Smooth muscle cell of the brain vasculature (primary cell): ENCODE results near the gene FSD2.
A peak's percentile ranks its signal among the peaks of the same experiment; 100 is the strongest.
"Not testable (repeated sequence)": the region's sequence is repeated elsewhere in the genome, so short reads cannot be mapped to it uniquely, and the experiment has no call there.

ENCODE experiments used
- DNase-seq: peaks from one replicate; pipeline ENCODE4 v3.0.0-alpha.2; 2012; ENCODE audit warnings: low read depth, low spot score

The FSD2 gene

GRCh38 chr15:82792068-82792467 is 13.8 kb downstream of the FSD2 start:
- DNase-seq, result no peak

DNA sequence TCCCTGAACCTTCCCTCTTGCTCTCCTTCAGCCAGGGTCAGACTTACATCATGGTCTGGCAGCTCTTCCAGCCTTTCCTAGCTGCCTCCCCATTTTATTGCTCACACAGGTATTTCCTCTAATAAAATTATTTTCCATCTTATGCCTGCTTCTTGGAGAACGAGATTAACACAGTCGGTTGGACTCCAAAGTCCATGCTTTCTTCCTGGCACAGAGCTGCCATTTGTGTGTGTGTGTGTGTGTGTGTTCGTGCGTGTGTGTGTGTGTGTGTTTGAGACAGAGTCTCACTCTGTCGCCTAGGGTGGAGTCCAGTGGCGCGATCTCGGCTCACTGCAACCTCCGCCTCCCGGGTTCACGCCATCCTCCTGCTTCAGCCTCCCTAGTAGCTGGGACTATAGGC is 15.5 kb downstream of the FSD2 start:
- DNase-seq, result no peak

GRCh38 chr15:82789491-82789890 is 16.4 kb downstream of the FSD2 start:
- no peak for DNase-seq

DNA sequence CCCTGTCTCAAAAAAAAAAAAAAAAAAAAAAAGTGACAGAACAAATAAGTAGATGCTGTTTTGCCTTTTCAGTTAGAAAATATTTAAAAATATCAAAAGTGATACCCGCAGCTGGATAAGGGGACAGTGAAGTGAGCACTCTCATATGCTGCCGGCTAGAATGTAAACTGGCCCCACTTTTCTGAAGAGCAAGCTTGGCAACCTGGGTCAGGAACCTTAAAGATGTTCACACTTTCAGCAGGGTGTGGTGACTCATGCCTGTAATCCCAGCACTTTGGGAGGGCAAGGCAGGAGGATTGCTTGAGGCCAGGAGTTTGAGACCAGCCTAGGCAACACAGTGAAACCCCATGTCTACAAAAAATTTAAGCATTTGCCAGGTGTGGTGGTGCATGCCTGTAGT is 17.4 kb downstream of the FSD2 start:
- DNase-seq, result no peak

DNA sequence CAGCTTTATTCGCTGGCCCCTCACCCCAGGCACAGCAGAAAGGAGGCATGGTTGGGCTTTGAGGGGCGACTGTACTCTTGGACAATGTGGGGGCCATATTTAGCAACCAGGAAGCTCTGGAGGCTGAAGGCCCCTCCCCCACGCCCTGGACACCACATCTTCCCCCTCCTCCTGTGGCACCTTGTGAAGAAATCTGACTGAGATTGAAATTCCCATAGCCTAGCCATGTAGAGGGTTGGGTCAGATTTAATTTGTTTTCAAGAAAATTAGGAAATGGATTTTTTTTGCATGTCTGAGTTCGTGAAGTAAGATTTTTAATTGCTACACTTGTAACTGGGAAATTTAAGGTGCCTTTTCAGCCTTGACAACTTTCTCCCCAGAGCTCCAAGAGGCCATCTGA is 24.5 kb downstream of the FSD2 start:
- no peak for DNase-seq

GRCh38 chr15:82778755-82779154 is 27.1 kb downstream of the FSD2 start:
- DNase-seq, result no peak

- DNase-seq, result no peak
Observed at GRCh38 chr15:82774496-82774895, 31.4 kb downstream of the FSD2 start.

GRCh38 chr15:82771789-82772607 is 33.9 kb downstream of the FSD2 start:
- DNase-seq, result no peak

DNA sequence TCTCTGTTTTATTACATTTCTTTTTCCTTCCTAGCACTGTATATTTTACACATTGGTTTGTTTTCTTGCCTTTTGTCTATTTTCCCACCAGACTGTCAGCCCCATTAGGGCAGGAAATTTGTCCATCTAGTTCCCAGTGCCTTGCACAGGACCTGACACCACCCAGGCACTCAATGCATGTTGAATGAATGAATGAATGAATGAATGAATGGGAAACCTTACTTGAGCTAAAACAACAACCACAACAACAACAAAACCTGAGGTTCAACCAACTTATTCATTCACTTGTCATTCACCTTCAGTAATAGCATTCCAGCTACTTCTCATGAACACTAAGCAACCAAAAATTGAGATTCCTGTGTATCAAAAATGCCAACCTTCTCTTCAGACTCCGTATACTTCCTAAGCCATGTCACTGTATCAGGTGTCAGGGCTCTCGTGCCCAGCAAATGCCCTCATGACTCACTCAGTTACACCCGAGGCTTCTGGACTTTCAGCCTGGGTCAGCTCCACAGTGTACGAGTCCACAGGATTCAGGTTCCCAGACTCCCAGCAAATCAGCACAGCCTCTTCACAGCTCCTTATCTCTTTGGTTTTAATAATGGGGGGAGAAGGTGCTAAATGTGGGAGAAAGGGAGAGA is 37.3 kb downstream of the FSD2 start:
- DNase-seq, result no peak

DNA sequence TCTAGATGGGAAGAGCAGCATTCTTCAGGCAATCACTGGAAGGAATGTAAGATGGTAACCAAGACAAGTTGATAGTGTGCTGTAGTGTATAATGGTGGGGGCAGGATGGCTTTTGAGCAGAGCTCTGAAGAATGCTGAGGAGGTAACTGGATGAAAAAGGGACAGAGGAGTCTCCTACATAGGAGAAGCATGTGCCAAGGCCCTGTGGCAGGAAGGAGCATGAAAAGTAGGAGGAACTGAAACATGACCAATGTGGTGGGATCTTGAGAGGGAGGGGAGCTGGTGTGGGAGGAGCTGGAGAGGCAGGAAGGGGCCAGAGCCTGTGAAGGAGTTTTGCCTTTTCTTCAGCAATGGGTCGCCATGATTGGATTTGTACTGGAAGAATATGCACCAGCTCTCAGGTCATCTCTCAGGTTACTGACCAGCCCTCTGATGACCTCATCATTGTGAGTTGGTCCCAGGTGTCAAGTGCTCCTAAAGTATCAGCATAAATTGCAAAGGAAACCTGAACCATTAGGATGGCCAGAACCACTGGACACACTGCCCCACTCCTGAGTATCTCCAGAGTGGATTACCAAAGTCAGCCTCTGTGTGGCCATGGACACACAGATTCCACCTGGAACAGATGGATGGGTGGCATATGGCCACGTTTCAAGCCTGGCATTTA is 38.6 kb downstream of the FSD2 start:
- no peak for DNase-seq

DNA sequence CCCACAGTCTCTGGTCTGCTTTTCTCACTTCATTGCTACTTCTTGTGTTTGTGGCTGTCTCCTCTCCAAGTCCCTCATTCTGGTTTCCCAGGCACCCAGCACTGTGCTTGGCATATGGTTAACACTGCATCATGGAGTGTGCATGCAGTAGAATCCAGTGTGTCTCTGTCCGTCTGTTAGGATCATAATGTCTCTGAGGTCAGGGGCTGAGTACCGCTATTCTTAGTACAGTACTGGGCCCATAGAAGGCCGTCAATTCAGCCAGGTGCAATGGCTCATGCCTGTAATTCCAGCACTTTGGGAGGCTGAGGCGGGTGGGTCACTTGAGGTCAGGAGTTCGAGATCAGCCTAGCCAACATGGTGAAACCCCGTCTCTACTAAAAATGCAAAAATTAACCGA is 39.7 kb downstream of the FSD2 start:
- DNase-seq, result not testable (repeated sequence)

- no peak for DNase-seq
Observed at GRCh38 chr15:82764740-82765139, 41.1 kb downstream of the FSD2 start.

- no peak for DNase-seq
Observed at GRCh38 chr15:82764117-82764490, 41.8 kb downstream of the FSD2 start.

- no peak for DNase-seq
Observed at GRCh38 chr15:82763361-82764116, 42.3 kb downstream of the FSD2 start.

- no peak for DNase-seq
Observed at GRCh38 chr15:82751308-82751707, 54.6 kb downstream of the FSD2 start.

DNA sequence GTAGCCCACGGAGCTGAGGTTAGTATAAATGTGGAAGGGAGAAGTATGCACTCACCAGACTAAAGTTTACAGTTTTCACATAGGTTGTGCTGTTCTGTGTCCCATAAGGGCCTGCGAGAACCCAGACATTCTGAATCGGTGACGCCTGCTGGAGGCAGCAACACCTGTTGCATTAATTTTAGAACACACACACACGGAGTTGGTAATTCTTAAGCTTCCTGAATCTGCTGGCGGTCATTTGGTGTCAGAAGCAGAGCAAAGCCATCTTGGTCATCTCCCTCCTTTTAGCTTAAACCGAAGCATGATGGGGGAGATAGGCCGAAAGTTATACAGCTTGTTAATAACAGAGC is 55.1 kb downstream of the FSD2 start:
- no peak for DNase-seq

DNA sequence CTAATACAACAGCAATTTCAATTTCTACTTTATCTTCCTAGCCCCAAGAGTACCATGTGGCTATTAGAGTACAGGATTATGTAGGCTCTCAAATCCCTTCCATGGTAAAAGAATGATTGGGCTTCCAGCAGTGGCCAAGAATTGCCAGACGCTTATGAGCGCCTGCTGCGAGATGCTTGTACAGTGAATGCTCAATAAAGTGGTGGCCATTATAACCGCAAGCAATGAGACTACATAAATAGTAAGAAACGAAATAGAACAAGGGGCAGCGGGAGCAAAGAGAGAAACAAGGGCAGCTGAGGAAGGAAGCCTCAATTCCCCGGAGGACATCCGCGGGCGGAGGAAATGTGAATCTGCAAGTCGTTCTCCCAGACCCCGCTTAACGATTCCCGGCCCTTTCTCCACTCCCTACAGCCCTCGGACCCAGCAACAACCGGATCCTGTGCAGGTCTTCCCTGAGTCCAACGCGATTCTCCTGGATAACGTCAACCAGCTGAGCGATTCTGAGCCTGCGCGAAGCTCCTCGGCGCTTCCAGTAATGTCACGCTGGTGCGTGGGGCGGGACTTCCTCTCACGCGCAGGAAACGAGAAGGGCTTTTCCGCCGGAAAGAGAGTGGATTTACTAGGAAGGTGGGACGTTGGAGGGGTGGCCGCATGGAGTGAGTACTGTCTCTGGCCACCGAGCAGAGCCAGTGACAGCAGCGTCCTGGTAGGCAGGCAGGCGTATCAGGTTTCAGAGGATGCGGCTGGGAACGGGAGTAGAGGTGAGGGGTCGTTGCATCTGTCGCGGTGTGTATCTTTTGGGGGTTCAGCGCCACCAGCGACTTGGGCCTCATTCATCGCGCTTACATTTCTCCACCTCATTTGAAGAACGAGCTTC is 55.7 kb downstream of the FSD2 start:
- DNase-seq, result peak; percentile 87

DNA sequence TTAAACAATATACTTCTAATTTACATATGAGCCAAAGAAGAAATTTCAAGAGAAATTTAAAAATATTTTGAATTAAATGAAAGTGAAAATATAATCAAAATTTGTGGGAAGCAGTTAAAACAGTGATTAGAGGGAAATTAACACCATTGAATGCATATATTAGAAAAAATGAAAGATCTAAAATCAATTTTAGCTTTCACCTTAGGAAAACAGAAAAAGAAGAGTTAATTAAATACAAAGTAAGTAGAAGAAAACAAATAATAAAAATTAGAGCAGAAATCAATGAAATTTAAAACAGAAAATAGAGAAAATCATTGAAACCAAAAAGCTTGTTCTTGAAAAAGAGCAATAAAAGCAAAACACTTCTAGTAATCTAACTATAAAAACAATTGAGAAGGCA is 57.6 kb downstream of the FSD2 start:
- no peak for DNase-seq

DNA sequence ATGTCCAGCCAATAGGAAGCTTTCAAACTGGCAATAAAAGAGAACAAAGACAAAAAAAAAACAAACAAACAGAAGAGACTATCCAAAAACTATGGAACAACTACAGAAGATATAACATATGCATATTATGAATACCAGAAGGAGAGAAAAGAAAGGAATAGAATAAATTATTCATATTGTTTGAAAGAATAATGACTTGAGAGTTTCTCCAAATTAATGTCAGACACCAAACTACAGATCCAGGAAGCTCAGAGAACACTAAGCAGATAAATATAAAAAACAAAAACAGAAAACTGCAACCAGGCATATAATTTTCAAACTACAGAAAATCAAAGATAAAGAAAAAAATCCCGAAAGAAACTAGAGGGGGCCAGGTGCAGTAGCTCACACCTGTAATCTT is 62.1 kb downstream of the FSD2 start:
- no peak for DNase-seq

GRCh38 chr15:82742134-82742533 is 63.7 kb downstream of the FSD2 start:
- no peak for DNase-seq

DNA sequence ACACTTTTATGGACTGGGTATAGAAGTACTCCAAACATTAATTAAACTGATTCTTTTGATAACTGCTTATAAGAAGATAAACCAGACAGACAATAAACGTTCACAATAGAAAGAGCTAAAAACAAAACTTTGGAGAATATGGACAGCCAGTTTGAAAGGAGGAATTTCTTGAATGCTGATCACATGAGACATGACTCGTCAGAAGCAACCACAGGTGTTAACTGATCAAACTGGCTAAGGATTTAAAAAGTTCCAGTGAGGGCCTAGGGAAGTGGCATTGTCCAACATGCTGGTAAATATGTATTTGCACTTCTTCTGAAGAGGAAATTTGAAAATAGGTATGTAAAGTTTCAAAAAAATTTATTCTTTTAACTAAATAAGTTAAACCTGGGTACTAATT is 66.8 kb downstream of the FSD2 start:
- DNase-seq, result no peak
